ENCODE data around the gene CCDC191.

The CCDC191 gene

DNA sequence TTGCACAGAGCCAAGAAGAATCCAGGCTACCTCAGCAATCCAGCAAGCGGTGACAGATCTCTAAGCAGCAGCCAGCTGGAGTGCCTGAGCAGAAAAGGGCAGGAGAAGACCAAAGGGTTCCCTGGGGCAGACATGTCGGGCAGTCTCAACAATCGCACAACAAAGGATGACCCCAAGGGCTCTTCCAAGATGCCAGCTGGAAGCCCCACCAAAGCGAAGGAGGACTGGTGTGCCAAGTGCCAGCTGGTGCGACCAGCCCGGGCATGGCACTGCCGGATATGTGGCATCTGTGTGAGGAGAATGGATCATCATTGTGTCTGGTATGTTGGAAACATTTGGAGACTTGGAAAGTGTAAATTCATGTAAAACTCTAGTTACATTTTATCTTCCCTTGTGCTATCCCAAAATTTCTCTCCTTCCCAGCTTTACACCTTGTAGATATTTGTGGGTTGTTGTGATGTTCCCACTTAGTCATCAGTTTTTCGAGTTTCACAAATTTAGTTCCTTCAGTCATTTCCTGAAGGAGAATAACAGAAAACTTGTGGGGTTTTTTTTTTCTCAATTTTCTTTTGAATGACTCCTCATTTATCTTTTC is 102.1 kb downstream of the CCDC191 start:
- no peak for DNase-seq (ENCODE audit: low spot score)

GRCh38 chr3:113953677-113954076 is 102.6 kb downstream of the CCDC191 start:
- no peak for DNase-seq (ENCODE audit: low spot score)

DNA sequence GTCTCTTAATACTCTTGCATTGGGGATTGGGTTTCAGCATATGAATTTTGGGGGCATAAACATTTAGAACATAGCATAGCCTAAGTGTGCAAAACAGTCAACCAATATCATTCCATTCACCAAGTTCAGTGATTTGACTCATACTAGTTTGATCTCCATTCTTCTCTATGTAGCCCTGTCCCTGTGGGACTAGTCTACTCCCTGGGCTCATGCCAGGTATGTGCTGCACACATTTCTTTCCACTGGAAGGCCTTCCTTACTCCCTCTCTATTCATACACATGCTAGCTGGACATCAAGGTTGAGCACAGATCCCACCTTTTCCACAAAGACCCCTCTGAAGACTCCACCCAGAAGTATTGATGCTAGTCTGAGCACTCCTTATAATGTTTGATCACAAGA is 103.4 kb downstream of the CCDC191 start:
- DNase-seq (ENCODE audit: low spot score): no peak

DNA sequence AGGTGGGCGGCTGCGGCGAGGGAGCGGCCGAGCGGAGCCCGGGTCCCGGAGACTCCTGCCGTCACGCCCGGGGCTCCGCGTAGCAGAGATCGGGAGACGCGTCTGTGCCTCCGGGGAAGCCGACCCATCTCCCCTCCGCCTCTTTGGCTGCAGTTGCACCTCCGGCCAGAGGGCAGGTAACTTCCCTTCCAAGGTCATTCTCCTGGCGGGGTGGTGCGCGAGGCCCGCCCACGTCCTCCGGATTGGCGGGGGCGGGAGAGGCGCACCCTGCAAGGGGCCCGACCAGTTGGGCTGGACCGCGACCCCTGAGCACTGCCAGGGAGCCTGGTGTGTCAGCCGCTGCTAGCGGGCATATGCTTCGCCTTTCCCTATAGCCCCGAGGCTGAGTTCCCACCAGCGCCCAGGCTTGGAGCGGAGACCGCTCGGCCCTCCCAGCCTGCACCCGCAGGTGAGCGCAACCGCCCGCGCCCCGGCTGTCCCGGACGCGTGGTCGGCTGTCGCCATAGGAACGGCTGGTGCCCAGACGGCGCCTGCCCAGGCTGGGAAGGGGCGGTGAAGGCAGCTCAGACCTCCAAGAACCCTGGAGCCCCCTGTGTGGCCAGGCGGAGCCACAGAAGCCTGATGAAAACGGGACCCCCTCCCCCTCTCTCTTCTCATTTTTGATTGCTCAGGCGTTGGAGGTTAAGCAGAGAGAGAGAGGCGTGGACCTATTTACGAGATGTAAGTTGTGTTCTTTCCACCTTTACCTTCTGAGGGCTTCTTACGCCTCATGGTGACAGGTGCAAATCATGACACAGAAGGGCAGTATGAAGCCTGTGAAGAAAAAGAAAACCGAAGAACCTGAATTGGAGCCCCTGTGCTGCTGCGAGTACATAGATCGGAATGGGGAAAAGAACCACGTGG is 108.1 kb downstream of the CCDC191 start:
- peak; percentile 56 for DNase-seq (ENCODE audit: low spot score)

DNA sequence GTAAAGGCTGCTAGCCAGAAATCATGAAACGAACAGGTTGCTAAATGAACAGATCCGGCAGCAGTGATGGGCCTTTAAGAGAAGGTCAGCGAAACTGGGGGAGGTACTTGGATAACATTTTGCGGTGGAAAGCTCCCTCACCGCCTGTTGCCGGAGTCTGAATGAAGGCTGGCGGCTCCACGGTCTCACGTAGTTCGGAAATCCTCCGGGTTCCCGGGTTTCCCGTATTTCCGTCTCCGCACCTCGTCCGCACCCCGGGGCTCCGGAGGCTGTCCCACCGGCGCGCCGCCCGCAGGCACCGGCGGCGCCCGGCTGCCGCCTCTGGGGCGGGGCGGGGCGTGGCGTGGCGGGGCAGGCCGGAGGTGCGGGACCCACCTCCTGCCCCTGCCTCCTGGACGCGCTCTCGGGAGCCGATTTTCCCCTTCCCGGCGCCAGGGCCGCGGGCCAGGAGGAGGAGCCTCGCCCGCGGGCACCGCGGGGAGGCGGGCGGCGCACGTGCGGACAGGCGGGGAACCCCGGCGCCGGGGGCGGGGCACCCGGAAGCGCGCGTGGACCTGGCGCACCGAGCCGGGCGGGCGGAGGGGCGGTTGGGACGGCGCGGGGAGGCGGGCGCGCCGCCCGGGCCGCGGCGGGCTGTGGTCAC is 108.8 kb downstream of the CCDC191 start, which contains the start of gene ZDHHC23:
Gene ZDHHC23 (plus strand): TSS at position 642 of the 643 bp plus-strand sequence. CDS start 790 bp downstream, outside the sequence.
- peak; percentile 68 for DNase-seq (ENCODE audit: low spot score)

GRCh38 chr3:113946831-113947230 is 109.5 kb downstream of the CCDC191 start:
- DNase-seq (ENCODE audit: low spot score): no peak

DNA sequence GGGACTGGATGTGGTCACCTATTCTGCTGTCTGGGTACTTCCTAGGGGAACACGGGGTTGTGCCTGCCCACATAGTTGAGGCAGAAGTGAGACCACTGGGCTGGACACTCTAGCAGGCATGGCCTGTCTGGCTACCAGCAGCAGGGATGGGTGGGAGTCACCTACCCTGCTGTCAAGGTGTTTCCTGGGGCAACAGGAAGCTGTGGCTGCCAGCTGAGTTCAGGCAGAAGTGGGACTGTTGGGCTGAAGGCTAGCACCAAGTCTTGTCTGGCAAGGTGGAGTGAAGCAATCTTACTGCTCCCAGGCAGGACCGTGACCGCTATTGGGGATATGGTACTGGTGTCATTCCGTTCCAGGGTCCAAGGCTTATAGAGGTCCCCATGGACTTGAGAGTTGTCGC is 128.8 kb downstream of the CCDC191 start:
- DNase-seq (ENCODE audit: low spot score): no peak

GRCh38 chr3:113914646-113915045 is 141.7 kb downstream of the CCDC191 start:
- no peak for DNase-seq (ENCODE audit: low spot score)

All from NAMALWA (cell line).